A673 (cell line): ENCODE measurements around the gene PAPSS2. TPM values are rescaled to one million over a fixed set of nuclear protein-coding genes. Genes with fewer than 3 reads are reported as not detected.
A peak's percentile ranks its signal among the peaks of the same experiment; 100 is the strongest.

ENCODE experiments used
- BruUV-seq: library from RNA; stranded (reverse); fragments of 400-500 nt; replicated peaks from 2 replicates; lab custom pipeline; 2021; lab: Mats Ljungman, UMichigan
- CTCF ChIA-PET: fragments of 300-600 bp; sonication (Branson Sonifier 250); formaldehyde crosslinking; loops from one replicate; lab custom pipeline; 2022; ENCODE audit warnings: antibody characterized with exemption; lab: Charles Lee
- POLR2A ChIA-PET: fragments of 300-600 bp; sonication (Branson Sonifier 250); formaldehyde crosslinking; loops from one replicate; lab custom pipeline; 2022; ENCODE audit warnings: antibody characterized with exemption; ENCODE audit not compliant: low non-redundant PET; lab: Charles Lee
- DNase-seq: peaks from one replicate; pipeline ENCODE4 v3.0.0-alpha.2; 2015; ENCODE audit warnings: low spot score
- H3K27ac ChIP-seq: fragments of 200-600 bp; sonication (generic); 2 replicates; pipeline ENCODE4 v1.5.1; 2016; ENCODE audit warnings: mixed run types, low read depth, mild to moderate bottlenecking, mixed read lengths, antibody characterized with exemption, low read length; ENCODE audit not compliant: poor library complexity, severe bottlenecking
- H3K27me3 ChIP-seq: fragments of 200-600 bp; sonication (generic); replicated peaks from 2 replicates; pipeline ENCODE4 v1.6.1; 2017; ENCODE audit warnings: mixed run types, low read depth, mild to moderate bottlenecking, mixed read lengths, antibody characterized with exemption, low read length; ENCODE audit not compliant: insufficient read depth, poor library complexity
- H3K36me3 ChIP-seq: fragments of 200-600 bp; sonication (generic); 2 replicates; pipeline ENCODE4 v1.6.1; 2016; ENCODE audit warnings: mixed run types, mild to moderate bottlenecking, mixed read lengths, antibody characterized with exemption, low read length; ENCODE audit not compliant: insufficient read depth, poor library complexity, severe bottlenecking
- H3K4me1 ChIP-seq: fragments of 200-600 bp; sonication (generic); 2 replicates; pipeline ENCODE4 v1.6.1; 2017; ENCODE audit warnings: mixed run types, mild to moderate bottlenecking, mixed read lengths, antibody characterized with exemption, low read length; ENCODE audit not compliant: insufficient read depth, poor library complexity, severe bottlenecking
- H3K4me3 ChIP-seq: fragments of 200-600 bp; sonication (generic); 2 replicates; pipeline ENCODE4 v1.5.1; 2016; ENCODE audit warnings: low read depth, mixed run types, mild to moderate bottlenecking, mixed read lengths, low read length; ENCODE audit not compliant: poor library complexity, severe bottlenecking
- H3K9me3 ChIP-seq: fragments of 200-600 bp; sonication (generic); 2 replicates; pipeline ENCODE4 v1.6.1; 2016; ENCODE audit warnings: mixed run types, low read depth, mild to moderate bottlenecking, mixed read lengths, antibody characterized with exemption, low read length; ENCODE audit not compliant: poor library complexity, severe bottlenecking
- EZH2 ChIP-seq: fragments of 200-600 bp; sonication (generic); IDR thresholded peaks from 2 replicates; pipeline ENCODE4 v1.6.1; 2017; ENCODE audit warnings: borderline replicate concordance, low read depth, mild to moderate bottlenecking, mixed read lengths, antibody characterized with exemption, low read length; ENCODE audit not compliant: poor library complexity, severe bottlenecking
- intact Hi-C: fragments of 100-400 bp; cut with micrococcal nuclease; formaldehyde crosslinking; loops from one replicate; pipeline ENCODE4 v1.10.0; 2022; ENCODE audit not compliant: unreplicated experiment
- total RNA-seq: library from RNA; stranded (reverse); gene quantifications from 2 replicates; pipeline ENCODE4 v1.2.3, GENCODE V29; 2021
- TF ChIP-seq, protein P1 (sequence below): fragments of 300-800, 200-600 bp; sonication (generic); conservative IDR thresholded peaks from 2 replicates; pipeline ENCODE4 v1.5.1; 2017; ENCODE audit warnings: low read depth, mild to moderate bottlenecking, antibody characterized with exemption, low read length, moderate library complexity, mixed read lengths

The PAPSS2 gene
- total RNA-seq, 1 experiment from 2014 or later, result 14.0 TPM

DNA sequence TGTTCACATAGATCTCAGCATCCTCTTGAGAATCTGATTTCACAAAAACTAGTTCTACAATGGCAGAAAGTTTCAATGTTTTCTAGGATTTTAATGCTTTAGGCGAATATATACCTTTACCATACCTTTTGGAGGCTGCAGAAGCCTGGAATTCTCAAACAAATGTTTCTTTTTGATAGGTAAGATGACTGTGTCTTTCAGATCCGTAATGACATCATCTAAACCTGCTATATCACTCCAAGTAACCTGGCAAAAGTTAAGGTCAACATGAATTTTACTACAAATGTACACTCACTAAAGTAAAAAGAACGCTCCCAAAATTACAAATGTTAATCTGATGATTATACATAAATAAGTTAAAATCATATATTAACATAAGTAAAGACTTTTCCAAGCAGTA lies 130.5 kb downstream of the PAPSS2 start:
- no peak for TF ChIP-seq EZH2
- TF ChIP-seq, protein P1, sequence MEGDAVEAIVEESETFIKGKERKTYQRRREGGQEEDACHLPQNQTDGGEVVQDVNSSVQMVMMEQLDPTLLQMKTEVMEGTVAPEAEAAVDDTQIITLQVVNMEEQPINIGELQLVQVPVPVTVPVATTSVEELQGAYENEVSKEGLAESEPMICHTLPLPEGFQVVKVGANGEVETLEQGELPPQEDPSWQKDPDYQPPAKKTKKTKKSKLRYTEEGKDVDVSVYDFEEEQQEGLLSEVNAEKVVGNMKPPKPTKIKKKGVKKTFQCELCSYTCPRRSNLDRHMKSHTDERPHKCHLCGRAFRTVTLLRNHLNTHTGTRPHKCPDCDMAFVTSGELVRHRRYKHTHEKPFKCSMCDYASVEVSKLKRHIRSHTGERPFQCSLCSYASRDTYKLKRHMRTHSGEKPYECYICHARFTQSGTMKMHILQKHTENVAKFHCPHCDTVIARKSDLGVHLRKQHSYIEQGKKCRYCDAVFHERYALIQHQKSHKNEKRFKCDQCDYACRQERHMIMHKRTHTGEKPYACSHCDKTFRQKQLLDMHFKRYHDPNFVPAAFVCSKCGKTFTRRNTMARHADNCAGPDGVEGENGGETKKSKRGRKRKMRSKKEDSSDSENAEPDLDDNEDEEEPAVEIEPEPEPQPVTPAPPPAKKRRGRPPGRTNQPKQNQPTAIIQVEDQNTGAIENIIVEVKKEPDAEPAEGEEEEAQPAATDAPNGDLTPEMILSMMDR, result no peak
- POLR2A ChIA-PET, result no interaction called here

DNA sequence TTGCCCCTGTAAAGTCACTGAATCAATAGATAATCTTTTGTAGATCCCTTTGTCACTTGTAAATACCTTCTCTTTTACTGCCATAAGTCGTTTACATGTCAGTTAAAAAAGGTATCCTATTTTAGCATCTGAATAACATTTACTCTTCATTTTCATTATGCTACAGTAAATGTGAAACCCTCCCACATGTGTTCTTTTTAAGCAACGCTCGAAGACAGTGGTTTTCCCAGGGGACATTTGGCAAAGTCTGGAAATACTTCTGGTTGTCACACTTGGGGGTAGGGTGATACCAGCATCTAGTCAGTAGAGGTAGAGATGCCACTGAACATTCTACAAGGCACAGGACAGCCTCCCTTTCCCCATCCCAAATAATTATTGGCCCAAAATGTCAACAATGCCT lies 134.6 kb downstream of the PAPSS2 start:
- no peak for TF ChIP-seq EZH2
- TF ChIP-seq, protein P1, result no peak
- no peaks in the 10 kb centered on the region for H3K27me3 ChIP-seq
- peaks cover 10% of the 10 kb centered on the region for H3K36me3 ChIP-seq
- POLR2A ChIA-PET, result interaction anchor here (0.6 kb wide), 1 partner anchor 83 kb away, joined by 3 read pairs; no protein-coding TSS in a partner anchor
- CTCF ChIA-PET, result no interaction called here
- no peak overlapping the region for H3K4me3 ChIP-seq
- BruUV-seq, result no TSS peak
- DNase-seq, result peak; percentile 33
- no peak overlapping the region for H3K27ac ChIP-seq
- intact Hi-C loops, result no loop called here
- no peaks in the 10 kb centered on the region for H3K4me1 ChIP-seq
- no peaks in the 10 kb centered on the region for H3K9me3 ChIP-seq

More for the DNA sequence above, 130.5 kb downstream of the PAPSS2 start:
- intact Hi-C loops, result no loop called here
- peaks cover 14% of the 10 kb centered on the region for H3K36me3 ChIP-seq
- no TSS peak for BruUV-seq
- no peaks in the 10 kb centered on the region for H3K9me3 ChIP-seq
- H3K27ac ChIP-seq, result no peak overlapping the region
- CTCF ChIA-PET, result no interaction called here
- H3K4me1 ChIP-seq, result no peaks in the 10 kb centered on the region
- no peak for DNase-seq
- H3K27me3 ChIP-seq, result no peaks in the 10 kb centered on the region
- no peak overlapping the region for H3K4me3 ChIP-seq

Other genes with a start within 250 kb of the PAPSS2 start
- gene MINPP1, start 155.0 kb upstream of the PAPSS2 start, total RNA-seq, result 13.5 and 15.2 TPM in 2 replicates
- gene ATAD1, start 158.3 kb downstream of the PAPSS2 start, total RNA-seq, result 48.6 and 51.6 TPM in 2 replicates
- gene KLLN, start 203.7 kb downstream of the PAPSS2 start, total RNA-seq, result 0.32 and 0.37 TPM in 2 replicates
- 66.0 and 66.4 TPM in 2 replicates for gene PTEN, start 203.7 kb downstream of the PAPSS2 start, total RNA-seq